ENCODE measurements around the gene PADI6.

Gene PADI6

GRCh38 chr1:17381161-17381560 is 9.2 kb downstream of the PADI6 start:
- H3K4me3 ChIP-seq (ENCODE audit: low read depth, low read length): no peak overlapping the region
- no peak for TF ChIP-seq CTCF (IDR thresholded peaks at IDR 0.05; ENCODE audit: low read depth, low read length, missing control alignments)
- no peak for DNase-seq (ENCODE audit: low read depth)

GRCh38 chr1:17392199-17392740 is 20.3 kb downstream of the PADI6 start:
- no peak for TF ChIP-seq CTCF (IDR thresholded peaks at IDR 0.05; ENCODE audit: low read depth, low read length, missing control alignments)
- no peak for DNase-seq (ENCODE audit: low read depth)
- H3K4me3 ChIP-seq (ENCODE audit: low read depth, low read length): no peak overlapping the region

- no peak for DNase-seq (ENCODE audit: low read depth)
- no peak for TF ChIP-seq CTCF (IDR thresholded peaks at IDR 0.05; ENCODE audit: low read depth, low read length, missing control alignments)
Measured at GRCh38 chr1:17393230-17393629, 21.2 kb downstream of the PADI6 start.

DNA sequence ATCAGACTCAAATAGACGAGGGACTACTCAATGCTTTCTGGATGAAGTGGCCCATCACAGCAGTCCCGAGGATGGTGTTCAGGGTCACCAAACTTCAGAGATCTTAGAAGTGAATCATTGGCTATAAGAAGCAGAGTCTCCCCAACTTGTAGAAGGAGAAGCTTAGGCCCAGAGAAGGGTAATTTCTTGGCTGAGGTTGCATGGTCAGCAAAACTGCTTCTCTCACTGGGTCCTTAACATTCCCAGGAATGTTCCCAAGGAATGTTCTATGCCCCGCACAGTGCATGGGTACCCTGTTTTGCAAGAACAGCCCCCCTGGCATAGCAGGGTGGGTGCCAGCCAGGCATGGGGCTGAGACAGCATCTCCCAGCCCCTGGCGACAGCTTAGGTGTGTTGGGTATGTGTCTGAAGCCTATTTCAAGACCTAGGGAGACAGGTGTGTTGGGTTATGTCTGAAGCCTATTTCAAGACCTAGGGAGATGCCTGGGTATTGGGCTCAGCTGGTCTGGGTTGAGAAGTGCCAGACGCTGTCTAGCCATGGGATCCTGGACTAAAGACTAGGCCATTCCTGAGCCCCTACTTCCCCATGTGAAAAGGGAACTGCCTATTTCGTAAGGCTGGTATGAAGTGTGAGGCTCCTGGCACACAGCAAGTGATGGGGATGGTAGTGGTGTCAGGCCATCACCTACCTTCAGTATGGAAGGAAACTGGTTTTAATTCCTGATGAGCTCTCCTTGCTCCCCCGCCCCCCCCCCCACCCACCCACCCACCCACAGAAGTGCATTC is 26.1 kb downstream of the PADI6 start:
- no peak overlapping the region for H3K4me3 ChIP-seq (ENCODE audit: low read depth, low read length)
- TF ChIP-seq CTCF (IDR thresholded peaks at IDR 0.05; ENCODE audit: low read depth, low read length, missing control alignments): no peak
- no peak for DNase-seq (ENCODE audit: low read depth)

More at GRCh38 chr1:17393230-17393629, 21.2 kb downstream of the PADI6 start:
- no peak overlapping the region for H3K4me3 ChIP-seq (ENCODE audit: low read depth, low read length)

DNA sequence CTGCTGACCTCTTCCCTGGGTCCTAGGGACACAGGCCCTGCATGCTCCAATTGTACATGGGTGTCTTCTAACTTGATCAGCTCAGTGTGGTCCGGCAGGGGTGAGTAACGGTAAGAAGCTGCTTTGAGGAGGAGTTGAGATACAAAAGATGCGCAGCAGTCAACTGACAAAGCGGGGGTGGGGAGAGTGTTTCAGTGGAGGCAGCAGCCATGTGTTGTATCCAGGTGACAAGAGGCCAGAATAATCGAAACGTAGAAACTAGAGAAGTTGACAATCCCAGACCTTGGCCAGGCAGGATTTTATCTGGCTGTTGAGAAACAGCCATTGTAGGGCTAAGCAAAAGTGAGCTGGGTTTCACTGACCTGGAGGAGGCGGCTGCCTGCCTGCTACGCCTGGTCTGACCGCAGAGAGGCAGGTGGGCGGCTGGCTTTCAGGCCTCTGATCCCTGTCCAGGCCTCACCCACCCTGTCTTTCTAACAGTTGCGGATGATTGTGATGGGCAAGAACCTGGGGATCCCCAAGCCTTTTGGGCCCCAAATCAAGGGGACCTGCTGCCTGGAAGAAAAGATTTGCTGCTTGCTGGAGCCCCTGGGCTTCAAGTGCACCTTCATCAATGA is 28.8 kb downstream of the PADI6 start:
- no peak overlapping the region for H3K4me3 ChIP-seq (ENCODE audit: low read depth, low read length)
- TF ChIP-seq CTCF (IDR thresholded peaks at IDR 0.05; ENCODE audit: low read depth, low read length, missing control alignments): no peak
- DNase-seq (ENCODE audit: low read depth): no peak

DNA sequence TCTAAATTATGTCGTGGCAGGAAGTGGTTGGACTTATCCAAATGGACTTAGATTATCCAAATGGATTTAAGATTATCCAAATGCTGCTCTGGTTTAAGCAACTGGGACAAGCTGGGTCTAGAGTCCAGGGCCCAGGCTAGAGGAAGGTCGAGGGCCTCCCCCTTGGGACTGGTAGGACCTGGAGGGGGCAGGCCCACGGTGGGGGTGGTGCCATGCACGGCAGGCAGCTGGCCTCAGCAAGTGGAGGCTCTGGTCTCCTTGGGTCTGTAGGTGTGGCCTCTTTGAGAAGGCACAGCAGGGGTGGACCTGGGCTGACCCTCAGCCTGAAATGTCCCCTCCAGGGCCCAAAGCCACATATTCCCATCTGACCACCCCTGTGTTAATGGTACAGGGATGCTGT is 29.8 kb downstream of the PADI6 start:
- no peak for TF ChIP-seq CTCF (IDR thresholded peaks at IDR 0.05; ENCODE audit: low read depth, low read length, missing control alignments)
- no peak overlapping the region for H3K4me3 ChIP-seq (ENCODE audit: low read depth, low read length)
- no peak for DNase-seq (ENCODE audit: low read depth)

Measured in GM12864 (cell line).